GM12878 (cell line): ENCODE data around the gene DOCK2.

Experiments used
- CEBPB ChIP-seq, 2 experiments: fragments of 150-350 bp in 1 of 2; IDR thresholded peaks; 2 replicates each; pipeline ENCODE4 v1.6.1; 2012 to 2014; ENCODE audit warnings: low read depth in 2 of 2, low read length in 2 of 2, borderline replicate concordance in 1 of 2, inconsistent platforms in 1 of 2
- CTCF ChIP-seq, 3 experiments: IDR thresholded peaks in 2 of 3; conservative IDR thresholded peaks in 1 of 3; 2 replicates each; pipeline ENCODE4 v1.5.1; 2011; ENCODE audit warnings: low read depth in 3 of 3, low read length in 3 of 3, mild to moderate bottlenecking in 3 of 3, control low read depth in 2 of 3, moderate library complexity in 2 of 3, inconsistent platforms in 1 of 3, mixed read lengths in 1 of 3; ENCODE audit not compliant: control insufficient read depth in 2 of 3, insufficient read depth in 1 of 3; ENCODE audit errors: extremely low read depth in 1 of 3
- EZH2 ChIP-seq: IDR thresholded peaks from 2 replicates; pipeline ENCODE4 v1.6.1; 2012; ENCODE audit warnings: low read depth, mild to moderate bottlenecking, control low read depth, inconsistent platforms, low read length, borderline replicate concordance; ENCODE audit not compliant: control insufficient read depth
- POLR2AphosphoS2 ChIP-seq: IDR thresholded peaks from 2 replicates; pipeline ENCODE4 v1.6.1; 2011; ENCODE audit warnings: low read depth, mild to moderate bottlenecking, low read length, improper control_type of control experiment, moderate library complexity
- ZZZ3 ChIP-seq: IDR thresholded peaks from 2 replicates; pipeline ENCODE4 v1.6.1; 2011; ENCODE audit warnings: low read depth; ENCODE audit not compliant: control insufficient read depth, insufficient read length

- TF ChIP-seq CTCF (IDR thresholded peaks at IDR 0.05 in 2 of 3, conservative IDR thresholded peaks at IDR 0.05 in 1 of 3; ENCODE audit: control insufficient read depth in 2 of 3, extremely low read depth in 1 of 3, insufficient read depth in 1 of 3, low read depth in 3 of 3, low read length in 3 of 3) (0 out of 6 replicates have a peak, but pooled peaks of 1 of the 3 experiments have one; percentile 11), ZZZ3 (no peak), POLR2AphosphoS2 (no peak), CEBPB (IDR thresholded peaks at IDR 0.05; ENCODE audit: borderline replicate concordance in 1 of 2, low read depth in 2 of 2, low read length in 2 of 2) (no peak), EZH2 (no peak)
These were observed 84.7 kb downstream of the DOCK2 start for GRCh38 chr5:169721771-169722170.
